GM23338 (cell line): ENCODE results near the gene AP2A1.

ENCODE experiments used
- CREB1 ChIP-seq: fragments of 250-450 bp; sonication (Bioruptor Pico); IDR thresholded peaks from 2 replicates; pipeline ENCODE4 v1.5.0; 2020; ENCODE audit warnings: low read depth, mild to moderate bottlenecking, moderate library complexity
- JUNB ChIP-seq: IDR thresholded peaks from one replicate; pipeline ENCODE4 v1.6.1; 2016; ENCODE audit warnings: antibody characterized with exemption; ENCODE audit not compliant: unreplicated experiment
- TF ChIP-seq, protein P1 (sequence below), 2 experiments: fragments of 200-600 bp in 1 of 2; sonication (generic) in 1 of 2; conservative IDR thresholded peaks; 2 replicates each; pipeline versions ENCODE4 v1.5.1 to v1.6.1; 2016 to 2017; ENCODE audit warnings: antibody characterized with exemption in 2 of 2, low read depth in 2 of 2, mild to moderate bottlenecking in 2 of 2, moderate library complexity in 1 of 2

DNA sequence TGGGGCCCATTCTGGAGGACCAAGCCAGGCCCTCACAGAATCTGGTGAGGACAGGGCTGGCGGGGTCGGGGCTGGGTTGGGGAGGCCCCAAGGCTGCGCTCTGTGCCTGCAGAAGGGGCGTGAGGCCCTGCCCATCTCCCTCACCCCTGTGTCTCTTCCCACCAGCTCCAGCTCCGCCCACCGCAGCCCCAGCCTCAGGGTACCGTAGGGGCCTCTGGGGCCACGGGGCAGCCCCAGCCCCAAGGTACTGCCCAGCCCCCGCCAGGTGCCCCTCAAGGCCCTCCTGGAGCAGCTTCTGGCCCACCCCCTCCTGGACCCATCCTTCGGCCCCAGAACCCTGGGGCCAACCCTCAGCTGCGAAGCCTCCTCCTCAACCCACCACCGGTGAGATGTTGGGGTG is 68.8 kb downstream of the AP2A1 start:
- TF ChIP-seq, protein P1, sequence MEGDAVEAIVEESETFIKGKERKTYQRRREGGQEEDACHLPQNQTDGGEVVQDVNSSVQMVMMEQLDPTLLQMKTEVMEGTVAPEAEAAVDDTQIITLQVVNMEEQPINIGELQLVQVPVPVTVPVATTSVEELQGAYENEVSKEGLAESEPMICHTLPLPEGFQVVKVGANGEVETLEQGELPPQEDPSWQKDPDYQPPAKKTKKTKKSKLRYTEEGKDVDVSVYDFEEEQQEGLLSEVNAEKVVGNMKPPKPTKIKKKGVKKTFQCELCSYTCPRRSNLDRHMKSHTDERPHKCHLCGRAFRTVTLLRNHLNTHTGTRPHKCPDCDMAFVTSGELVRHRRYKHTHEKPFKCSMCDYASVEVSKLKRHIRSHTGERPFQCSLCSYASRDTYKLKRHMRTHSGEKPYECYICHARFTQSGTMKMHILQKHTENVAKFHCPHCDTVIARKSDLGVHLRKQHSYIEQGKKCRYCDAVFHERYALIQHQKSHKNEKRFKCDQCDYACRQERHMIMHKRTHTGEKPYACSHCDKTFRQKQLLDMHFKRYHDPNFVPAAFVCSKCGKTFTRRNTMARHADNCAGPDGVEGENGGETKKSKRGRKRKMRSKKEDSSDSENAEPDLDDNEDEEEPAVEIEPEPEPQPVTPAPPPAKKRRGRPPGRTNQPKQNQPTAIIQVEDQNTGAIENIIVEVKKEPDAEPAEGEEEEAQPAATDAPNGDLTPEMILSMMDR (conservative IDR thresholded peaks at IDR 0.05; ENCODE audit: low read depth in 2 of 2), result no peak
- TF ChIP-seq JUNB (no peak), CREB1 (CRISPR knock-in tag) (no peak)
